Muscle of back (tissue), 10 donors: Measurements from ENCODE around the gene TMEM272. TPM values are rescaled to one million over a fixed set of nuclear protein-coding genes. Genes with fewer than 3 reads are reported as not detected.

Experiments
- polyA plus RNA-seq, 10 donors: library from polyadenylated mRNA; unstranded; fragments of 120-200 nt; gene quantifications; one replicate each; pipeline ENCODE4 v1.2.1, GENCODE V29; 2013; ENCODE audit not compliant: insufficient read length in 10 of 10

TMEM272 gene
- polyA plus RNA-seq, 10 donors, result 0.11 to 0.96 (median 0.19) TPM

Other genes with a start within 250 kb of the TMEM272 start
- 10 to 100 TPM; 10.4 to 18.5 (median 15.3) TPM for gene DHRS12, start 41.0 kb downstream of the TMEM272 start, polyA plus RNA-seq
- not detected for gene CCDC70, start 16.8 kb upstream of the TMEM272 start, polyA plus RNA-seq
- 1 to 10 TPM; 5.0 to 7.5 (median 6.5) TPM for gene ATP7B, start 166.3 kb upstream of the TMEM272 start, polyA plus RNA-seq
- 10 to 100 TPM; 12.4 to 27.6 (median 20.7) TPM for gene ALG11, start 167.2 kb upstream of the TMEM272 start, polyA plus RNA-seq
- 10 to 100 TPM; 14.4 to 25.5 (median 21.7) TPM for gene UTP14C, start 179.5 kb upstream of the TMEM272 start, polyA plus RNA-seq